Memory B cell (primary cell): ENCODE data around the gene SCUBE3.
A peak's percentile ranks its signal among the peaks of the same experiment; 100 is the strongest.

Source experiments
- ATAC-seq: fragments of 150-1000 bp; cut with Tn5 transposase; 2 replicates; pipeline ENCODE4 v1.10.0; 2021; ENCODE audit warnings: low read depth, mild to moderate bottlenecking, moderate library complexity
- DNase-seq, 2 donors: peaks; one replicate each; pipeline ENCODE4 v3.0.0; 2022; ENCODE audit warnings: low spot score in 2 of 2
- H3K27ac Mint-ChIP-seq: one replicate; pipeline ENCODE4 v1.8.0; 2022; ENCODE audit warnings: mild to moderate bottlenecking, moderate library complexity, mixed read lengths
- H3K27me3 Mint-ChIP-seq: one replicate; pipeline ENCODE4 v1.8.0; 2022; ENCODE audit warnings: mixed read lengths
- H3K36me3 Mint-ChIP-seq: one replicate; pipeline ENCODE4 v1.8.0; 2022; ENCODE audit warnings: mild to moderate bottlenecking, mixed read lengths
- H3K4me1 Mint-ChIP-seq: one replicate; pipeline ENCODE4 v1.8.0; 2022; ENCODE audit warnings: mixed read lengths
- H3K4me3 Mint-ChIP-seq: one replicate; pipeline ENCODE4 v1.8.0; 2022; ENCODE audit warnings: mild to moderate bottlenecking, moderate library complexity, mixed read lengths
- H3K9me3 Mint-ChIP-seq: one replicate; pipeline ENCODE4 v1.8.0; 2022; ENCODE audit warnings: mixed read lengths

The SCUBE3 gene

GRCh38 chr6:35213824-35214756, at the start of gene SCUBE3:
Gene SCUBE3, plus strand, starts transcription at chr6:35213956. Its CDS starts 463 bp downstream, at chr6:35214419.
- peak; percentile 47 for ATAC-seq

DNA sequence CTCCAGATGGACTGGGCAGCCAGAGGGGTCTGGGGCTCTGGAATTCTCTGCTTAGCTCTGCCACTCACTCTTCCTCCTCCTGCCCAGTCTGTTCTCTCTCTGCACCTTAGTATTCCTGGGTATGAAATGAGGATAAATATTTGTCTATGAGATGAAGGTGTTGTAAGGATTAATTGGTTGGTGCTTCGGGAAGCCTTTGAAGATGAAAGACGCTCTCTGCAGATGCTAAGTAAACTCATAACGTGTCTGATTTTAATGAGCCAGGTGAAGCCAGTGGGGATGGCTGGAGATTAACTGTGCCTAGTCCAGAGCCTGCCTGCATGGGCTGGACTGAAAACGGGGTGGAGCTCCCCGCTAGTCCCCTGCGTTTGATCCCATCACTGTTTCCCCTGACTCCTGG, 49.5 kb upstream of the SCUBE3 start:
- DNase-seq (no peak), ATAC-seq (no peak)
- no peak overlapping the region for H3K4me3 Mint-ChIP-seq
- H3K4me1 Mint-ChIP-seq = no peaks in the 10 kb centered on the region
- H3K9me3 Mint-ChIP-seq = peaks cover 2% of the 10 kb centered on the region
- H3K36me3 Mint-ChIP-seq = peaks cover 5% of the 10 kb centered on the region
- peaks cover 13% of the 10 kb centered on the region for H3K27me3 Mint-ChIP-seq
- no peak overlapping the region for H3K27ac Mint-ChIP-seq

More at GRCh38 chr6:35213824-35214756, at the start of gene SCUBE3:
- H3K27ac Mint-ChIP-seq = no peak within 1 kb of the TSS
- peak in 1 of 2 donors; percentile 6 for DNase-seq
- H3K27me3 Mint-ChIP-seq = peaks cover 27% of the 10 kb centered on the region
- H3K36me3 Mint-ChIP-seq = no peaks in the 10 kb centered on the region
- H3K9me3 Mint-ChIP-seq = no peaks in the 10 kb centered on the region
- H3K4me3 Mint-ChIP-seq = peak within 1 kb of the TSS; percentile 69
- peaks cover 12% of the 10 kb centered on the region for H3K4me1 Mint-ChIP-seq

DNA sequence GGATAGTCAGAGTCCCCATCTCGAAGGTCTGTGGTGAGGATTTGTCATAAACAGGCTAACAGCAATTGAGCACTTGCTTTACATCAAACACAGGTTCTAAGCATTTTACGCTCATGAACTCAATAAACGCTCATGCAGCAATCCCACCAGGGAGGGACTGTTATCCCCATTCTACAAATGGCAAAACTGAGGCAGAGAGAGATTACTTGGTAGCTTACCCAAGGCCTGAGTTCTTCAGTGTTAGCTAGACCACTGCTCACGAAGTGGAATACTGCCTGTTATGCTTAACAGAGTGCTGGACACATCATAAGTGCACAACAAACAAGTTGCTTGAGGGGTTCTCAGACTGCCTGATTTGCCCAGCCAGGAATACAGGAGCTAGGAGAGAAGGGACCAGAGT, 48.9 kb upstream of the SCUBE3 start:
- no peak for ATAC-seq
- H3K27ac Mint-ChIP-seq = no peak overlapping the region
- H3K36me3 Mint-ChIP-seq = peaks cover 3% of the 10 kb centered on the region

GRCh38 chr6:35165630-35166071, 48.1 kb upstream of the SCUBE3 start:
- no peak for ATAC-seq
- H3K36me3 Mint-ChIP-seq = peaks cover 3% of the 10 kb centered on the region

More for the DNA sequence above, 48.9 kb upstream of the SCUBE3 start:
- Mint-ChIP-seq H3K27me3 (peaks cover 11% of the 10 kb centered on the region), H3K4me1 (no peaks in the 10 kb centered on the region), H3K4me3 (no peak overlapping the region), H3K9me3 (peaks cover 6% of the 10 kb centered on the region)
- DNase-seq = no peak

DNA sequence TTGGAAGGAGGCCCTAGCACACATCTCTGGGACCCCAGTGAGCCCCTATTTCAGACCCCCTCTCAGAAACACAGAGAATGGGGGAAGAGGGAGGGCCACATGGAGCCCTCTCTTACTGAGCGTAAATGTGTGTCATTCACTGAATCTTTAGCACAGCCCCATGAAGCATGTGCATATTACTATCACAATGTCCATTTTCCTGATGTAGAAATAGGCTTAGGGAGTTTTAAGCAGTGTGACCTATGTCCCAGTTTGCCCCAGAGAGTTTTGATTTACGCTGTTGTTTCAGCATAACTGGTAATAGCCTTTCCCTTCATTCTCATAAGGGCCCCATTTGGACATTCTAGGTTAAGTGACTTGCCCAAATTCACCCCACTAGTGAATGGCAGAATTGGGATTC, 47.6 kb upstream of the SCUBE3 start:
- Mint-ChIP-seq H3K27me3 (peaks cover 10% of the 10 kb centered on the region), H3K36me3 (peaks cover 3% of the 10 kb centered on the region), H3K4me3 (no peak overlapping the region), H3K9me3 (peaks cover 6% of the 10 kb centered on the region), H3K4me1 (no peaks in the 10 kb centered on the region), H3K27ac (no peak overlapping the region)
- ATAC-seq (no peak), DNase-seq (no peak)

More at GRCh38 chr6:35165630-35166071, 48.1 kb upstream of the SCUBE3 start:
- no peak for DNase-seq
- Mint-ChIP-seq H3K27me3 (peaks cover 10% of the 10 kb centered on the region), H3K27ac (no peak overlapping the region), H3K9me3 (peaks cover 6% of the 10 kb centered on the region), H3K4me3 (no peak overlapping the region), H3K4me1 (no peaks in the 10 kb centered on the region)

GRCh38 chr6:35166520-35166919, 47.2 kb upstream of the SCUBE3 start:
- ATAC-seq = no peak
- H3K9me3 Mint-ChIP-seq = peaks cover 6% of the 10 kb centered on the region
- DNase-seq = no peak

GRCh38 chr6:35167505-35167904, 46.3 kb upstream of the SCUBE3 start:
- no peak overlapping the region for H3K4me3 Mint-ChIP-seq
- H3K36me3 Mint-ChIP-seq = peaks cover 3% of the 10 kb centered on the region
- H3K9me3 Mint-ChIP-seq = peaks cover 6% of the 10 kb centered on the region
- no peak overlapping the region for H3K27ac Mint-ChIP-seq
- H3K27me3 Mint-ChIP-seq = peaks cover 12% of the 10 kb centered on the region
- no peak for ATAC-seq
- H3K4me1 Mint-ChIP-seq = no peaks in the 10 kb centered on the region
- DNase-seq = no peak

More at GRCh38 chr6:35166520-35166919, 47.2 kb upstream of the SCUBE3 start:
- no peak overlapping the region for H3K4me3 Mint-ChIP-seq
- no peaks in the 10 kb centered on the region for H3K4me1 Mint-ChIP-seq
- peaks cover 3% of the 10 kb centered on the region for H3K36me3 Mint-ChIP-seq
- H3K27ac Mint-ChIP-seq = no peak overlapping the region
- H3K27me3 Mint-ChIP-seq = peaks cover 10% of the 10 kb centered on the region

GRCh38 chr6:35168461-35168861, 45.3 kb upstream of the SCUBE3 start:
- no peak overlapping the region for H3K27ac Mint-ChIP-seq
- DNase-seq = no peak
- no peak for ATAC-seq
- no peaks in the 10 kb centered on the region for H3K4me1 Mint-ChIP-seq
- peaks cover 6% of the 10 kb centered on the region for H3K9me3 Mint-ChIP-seq
- H3K27me3 Mint-ChIP-seq = peaks cover 5% of the 10 kb centered on the region
- peaks cover 3% of the 10 kb centered on the region for H3K36me3 Mint-ChIP-seq
- no peak overlapping the region for H3K4me3 Mint-ChIP-seq

DNA sequence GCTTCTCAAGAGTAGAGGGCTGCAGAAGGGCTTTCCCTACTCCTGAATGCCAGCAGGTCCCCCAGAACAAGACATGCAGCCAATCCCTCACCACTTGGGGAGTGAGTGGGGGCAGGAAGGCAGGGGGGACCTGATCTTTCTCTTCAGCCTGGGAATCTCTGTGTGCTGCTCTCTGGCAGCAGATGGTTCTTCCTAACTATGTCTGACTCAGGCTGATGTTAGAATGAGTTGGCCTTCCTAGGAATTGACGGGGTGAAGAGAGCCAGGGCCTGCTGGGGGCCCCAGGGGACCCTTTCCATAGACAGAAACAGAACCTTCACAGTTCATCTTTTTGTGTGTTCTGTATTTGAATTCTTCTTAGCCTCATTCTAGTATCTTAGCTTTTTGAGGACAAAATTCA, 43.6 kb upstream of the SCUBE3 start:
- H3K4me3 Mint-ChIP-seq = no peak overlapping the region
- H3K27me3 Mint-ChIP-seq = peaks cover 4% of the 10 kb centered on the region
- H3K9me3 Mint-ChIP-seq = peaks cover 4% of the 10 kb centered on the region
- H3K27ac Mint-ChIP-seq = no peak overlapping the region
- H3K4me1 Mint-ChIP-seq = peaks cover 6% of the 10 kb centered on the region
- no peak for ATAC-seq
- H3K36me3 Mint-ChIP-seq = no peaks in the 10 kb centered on the region
- DNase-seq = no peak

DNA sequence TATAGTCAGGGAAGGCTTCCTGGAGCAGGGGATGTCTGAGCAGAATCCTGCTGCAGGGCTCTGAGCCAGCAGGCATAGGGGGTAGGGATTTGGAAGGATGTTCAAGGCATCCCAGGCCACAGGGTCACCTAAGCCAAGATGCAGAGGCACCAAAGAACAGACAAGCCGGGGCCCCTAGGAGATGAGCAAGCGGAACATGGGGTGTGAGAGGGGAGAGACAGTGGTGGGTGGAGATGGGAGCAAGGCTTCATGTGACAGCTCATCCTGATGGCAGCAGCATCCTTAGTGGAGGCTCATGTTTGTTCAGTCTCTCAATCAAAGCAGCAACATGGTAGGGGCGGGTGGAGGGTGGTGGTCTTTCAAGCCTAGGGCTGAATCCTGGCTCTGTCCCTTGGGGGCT, 42.9 kb upstream of the SCUBE3 start:
- Mint-ChIP-seq H3K27ac (no peak overlapping the region), H3K9me3 (peaks cover 4% of the 10 kb centered on the region), H3K4me1 (peaks cover 6% of the 10 kb centered on the region), H3K36me3 (no peaks in the 10 kb centered on the region), H3K4me3 (no peak overlapping the region), H3K27me3 (peaks cover 6% of the 10 kb centered on the region)
- no peak for DNase-seq
- no peak for ATAC-seq

DNA sequence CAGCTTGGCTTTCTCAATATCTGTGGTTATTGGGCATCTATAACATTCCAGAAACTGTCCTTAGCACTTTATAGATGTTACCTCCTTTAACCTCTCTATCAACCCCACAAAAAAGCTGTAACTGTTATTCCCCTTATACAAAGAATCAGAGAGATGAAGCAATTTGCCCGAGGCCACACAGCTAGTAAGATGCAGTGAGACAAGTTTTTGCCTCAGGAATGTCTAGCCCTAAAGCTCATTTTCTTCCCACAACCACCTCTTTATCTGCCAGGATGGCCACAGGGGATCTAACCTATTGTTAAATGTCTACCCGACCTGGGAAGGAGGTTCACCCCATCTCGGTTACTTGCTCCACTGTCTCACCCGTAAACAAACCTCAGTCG, 40.7 kb upstream of the SCUBE3 start:
- H3K27ac Mint-ChIP-seq = no peak overlapping the region
- DNase-seq (no peak), ATAC-seq (no peak)
- peaks cover 9% of the 10 kb centered on the region for H3K27me3 Mint-ChIP-seq
- peaks cover 6% of the 10 kb centered on the region for H3K4me1 Mint-ChIP-seq
- no peaks in the 10 kb centered on the region for H3K36me3 Mint-ChIP-seq
- H3K9me3 Mint-ChIP-seq = peaks cover 4% of the 10 kb centered on the region
- H3K4me3 Mint-ChIP-seq = no peak overlapping the region

GRCh38 chr6:35173427-35174087, 40.2 kb upstream of the SCUBE3 start:
- DNase-seq (no peak), ATAC-seq (no peak)
- Mint-ChIP-seq H3K4me3 (no peak overlapping the region), H3K4me1 (peaks cover 6% of the 10 kb centered on the region), H3K27ac (no peak overlapping the region), H3K27me3 (peaks cover 9% of the 10 kb centered on the region), H3K36me3 (no peaks in the 10 kb centered on the region), H3K9me3 (peaks cover 4% of the 10 kb centered on the region)

DNA sequence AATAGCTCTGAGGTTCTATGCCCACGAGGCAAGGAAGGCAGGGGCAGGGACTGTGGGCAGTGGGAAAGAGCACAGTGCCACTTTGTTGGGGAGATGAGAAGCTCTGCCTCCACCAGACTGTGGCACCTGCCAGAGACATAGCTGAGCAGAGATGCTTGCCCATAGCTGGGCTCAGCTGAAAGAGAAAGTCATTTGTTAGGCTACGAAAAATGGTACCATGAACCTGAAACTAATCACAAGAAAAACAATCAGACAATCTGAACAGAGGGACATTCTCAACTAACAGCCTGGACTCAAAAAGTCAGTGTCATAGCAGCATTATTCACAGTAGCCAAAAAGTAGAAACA, 39.7 kb upstream of the SCUBE3 start:
- Mint-ChIP-seq H3K4me3 (no peak overlapping the region), H3K36me3 (no peaks in the 10 kb centered on the region), H3K4me1 (peaks cover 6% of the 10 kb centered on the region), H3K9me3 (peaks cover 4% of the 10 kb centered on the region), H3K27me3 (peaks cover 9% of the 10 kb centered on the region), H3K27ac (no peak overlapping the region)
- no peak for ATAC-seq
- no peak for DNase-seq

GRCh38 chr6:35174501-35174900, 39.3 kb upstream of the SCUBE3 start:
- Mint-ChIP-seq H3K4me1 (peaks cover 6% of the 10 kb centered on the region), H3K36me3 (no peaks in the 10 kb centered on the region), H3K4me3 (no peak overlapping the region), H3K9me3 (peaks cover 2% of the 10 kb centered on the region), H3K27ac (no peak overlapping the region), H3K27me3 (peaks cover 9% of the 10 kb centered on the region)
- ATAC-seq (no peak), DNase-seq (no peak)
